Measurements from ENCODE around the gene CRYBB3.
A peak's percentile ranks its signal among the peaks of the same experiment; 100 is the strongest.
"Not testable (repeated sequence)": the region's sequence is repeated elsewhere in the genome, so short reads cannot be mapped to it uniquely, and the experiment has no call there.

CRYBB3 gene

DNA sequence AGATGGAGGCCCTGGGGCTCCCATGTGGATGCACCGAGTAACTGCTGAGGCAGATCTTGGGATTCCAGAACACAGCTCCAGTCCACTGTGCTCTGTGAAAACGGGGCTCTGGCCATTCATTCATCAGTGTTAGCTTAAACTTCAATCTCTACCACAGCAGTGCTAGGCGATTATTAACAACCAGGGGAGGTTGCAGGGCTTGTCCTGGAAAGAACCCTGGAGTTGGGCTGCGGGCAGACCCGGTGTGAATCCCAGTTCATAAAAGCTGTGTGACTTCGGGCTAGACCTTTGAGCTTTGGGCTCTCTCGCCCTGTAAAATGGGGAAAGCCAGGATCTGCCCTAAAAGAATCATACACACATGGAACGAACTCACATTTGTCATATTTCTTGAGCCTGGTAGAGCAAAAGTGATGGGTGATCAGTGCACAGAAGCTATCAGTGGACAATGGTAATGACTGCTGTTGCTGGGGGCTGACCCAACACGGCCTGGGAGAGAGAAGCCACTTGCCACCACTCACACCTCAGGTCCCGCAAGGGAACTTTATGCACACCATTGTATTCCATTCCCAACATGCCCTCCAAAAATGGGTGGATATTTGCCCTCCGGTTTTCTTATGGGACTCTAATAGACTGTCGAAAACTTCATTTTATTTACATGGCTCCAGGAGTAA, 15.6 kb upstream of the CRYBB3 start:
- DNase-seq (no peak), ATAC-seq (no peak)
- Mint-ChIP-seq H3K36me3 (ENCODE audit: low read depth) (no peaks in the 10 kb centered on the region), H3K9me3 (no peaks in the 10 kb centered on the region), H3K4me3 (no peak overlapping the region), H3K4me1 (no peaks in the 10 kb centered on the region), H3K27me3 (no peaks in the 10 kb centered on the region), H3K27ac (no peak overlapping the region)

DNA sequence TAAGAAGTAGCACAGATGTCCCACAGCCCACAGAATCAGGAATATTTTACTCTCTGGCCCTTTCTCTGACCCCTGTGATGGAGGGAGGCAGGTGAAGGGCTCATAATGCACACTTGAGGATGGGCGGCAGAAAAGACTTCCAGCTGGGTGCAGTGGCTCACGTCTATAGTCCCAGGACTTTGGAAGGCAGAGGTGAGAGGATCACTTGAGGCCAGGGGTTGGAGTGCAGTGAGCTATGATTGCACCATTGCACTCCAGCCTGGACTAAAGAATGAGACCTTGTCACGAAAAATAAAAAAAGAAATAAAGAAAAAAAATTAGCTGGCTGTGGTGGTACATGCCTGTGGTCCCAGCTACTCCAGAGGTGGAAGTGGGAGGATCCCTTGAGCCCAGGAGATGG, 13.5 kb upstream of the CRYBB3 start:
- H3K36me3 Mint-ChIP-seq (ENCODE audit: low read depth) = no peaks in the 10 kb centered on the region
- no peaks in the 10 kb centered on the region for H3K4me1 Mint-ChIP-seq
- ATAC-seq (no peak), DNase-seq (no peak)
- H3K9me3 Mint-ChIP-seq = no peaks in the 10 kb centered on the region
- no peak overlapping the region for H3K4me3 Mint-ChIP-seq
- H3K27me3 Mint-ChIP-seq = no peaks in the 10 kb centered on the region
- H3K27ac Mint-ChIP-seq = no peak overlapping the region

- Mint-ChIP-seq H3K4me1 (no peaks in the 10 kb centered on the region), H3K9me3 (no peaks in the 10 kb centered on the region)
- ATAC-seq = no peak
Observed at GRCh38 chr22:25187469-25187868, 12.2 kb upstream of the CRYBB3 start.

GRCh38 chr22:25192406-25192805, 7.3 kb upstream of the CRYBB3 start:
- no peaks in the 10 kb centered on the region for H3K36me3 Mint-ChIP-seq (ENCODE audit: low read depth)

More at GRCh38 chr22:25187469-25187868, 12.2 kb upstream of the CRYBB3 start:
- H3K27ac Mint-ChIP-seq = no peak overlapping the region
- H3K27me3 Mint-ChIP-seq = no peaks in the 10 kb centered on the region
- H3K36me3 Mint-ChIP-seq (ENCODE audit: low read depth) = no peaks in the 10 kb centered on the region
- DNase-seq = no peak
- no peak overlapping the region for H3K4me3 Mint-ChIP-seq

DNA sequence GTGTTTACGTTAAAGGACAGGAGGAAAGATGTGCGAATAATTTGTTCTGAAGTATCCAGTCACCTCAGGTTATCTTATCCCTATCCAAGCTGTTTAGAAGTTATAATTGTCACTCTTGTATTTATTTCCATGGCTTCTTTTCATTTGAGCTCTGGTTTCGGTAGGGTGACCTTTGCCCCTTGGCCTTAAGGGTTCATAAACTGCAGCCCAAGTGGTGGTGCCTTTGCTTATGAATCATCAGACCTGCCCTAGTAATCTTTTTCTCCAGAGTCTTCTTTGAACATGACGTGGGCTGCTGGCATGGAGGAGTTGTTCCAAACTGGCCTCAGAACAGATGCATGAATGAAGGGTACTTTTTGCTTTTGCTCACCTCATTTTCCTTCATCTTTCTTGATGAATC, 6.5 kb upstream of the CRYBB3 start:
- DNase-seq (no peak), ATAC-seq (no peak)
- no peaks in the 10 kb centered on the region for H3K36me3 Mint-ChIP-seq (ENCODE audit: low read depth)
- H3K27me3 Mint-ChIP-seq = no peaks in the 10 kb centered on the region
- H3K9me3 Mint-ChIP-seq = no peaks in the 10 kb centered on the region
- no peaks in the 10 kb centered on the region for H3K4me1 Mint-ChIP-seq
- H3K27ac Mint-ChIP-seq = no peak overlapping the region
- H3K4me3 Mint-ChIP-seq = no peak overlapping the region

More at GRCh38 chr22:25192406-25192805, 7.3 kb upstream of the CRYBB3 start:
- Mint-ChIP-seq H3K27ac (no peak overlapping the region), H3K27me3 (no peaks in the 10 kb centered on the region), H3K4me1 (no peaks in the 10 kb centered on the region), H3K9me3 (no peaks in the 10 kb centered on the region), H3K4me3 (no peak overlapping the region)
- no peak for DNase-seq
- ATAC-seq = no peak

GRCh38 chr22:25193548-25193947, 6.1 kb upstream of the CRYBB3 start:
- no peaks in the 10 kb centered on the region for H3K9me3 Mint-ChIP-seq
- DNase-seq (no peak), ATAC-seq (no peak)
- no peak overlapping the region for H3K4me3 Mint-ChIP-seq
- H3K4me1 Mint-ChIP-seq = no peaks in the 10 kb centered on the region
- H3K36me3 Mint-ChIP-seq (ENCODE audit: low read depth) = no peaks in the 10 kb centered on the region
- H3K27ac Mint-ChIP-seq = no peak overlapping the region
- H3K27me3 Mint-ChIP-seq = no peaks in the 10 kb centered on the region

DNA sequence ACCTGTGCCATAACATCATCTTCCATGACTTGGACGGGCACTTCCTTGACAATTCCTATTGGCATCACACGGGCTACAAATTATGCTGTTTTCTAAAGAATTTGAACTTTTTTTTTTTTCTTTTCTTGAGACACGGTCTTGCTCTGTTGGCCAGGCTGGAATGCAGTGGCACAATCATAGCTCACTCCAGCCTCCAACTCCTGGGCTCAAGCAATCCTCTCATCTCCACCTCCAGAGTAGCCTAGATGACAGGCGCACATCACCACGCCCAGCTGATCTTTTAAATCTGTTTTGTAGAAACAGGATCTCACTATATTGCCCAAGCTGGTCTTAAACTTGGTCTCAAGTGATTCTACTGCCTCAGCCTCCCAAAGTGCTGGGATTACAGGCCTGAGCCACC, 3.3 kb upstream of the CRYBB3 start:
- no peak for ATAC-seq
- H3K4me1 Mint-ChIP-seq = no peaks in the 10 kb centered on the region
- no peak for DNase-seq
- no peaks in the 10 kb centered on the region for H3K36me3 Mint-ChIP-seq (ENCODE audit: low read depth)
- H3K4me3 Mint-ChIP-seq = no peak overlapping the region
- no peaks in the 10 kb centered on the region for H3K27me3 Mint-ChIP-seq
- no peaks in the 10 kb centered on the region for H3K9me3 Mint-ChIP-seq
- no peak overlapping the region for H3K27ac Mint-ChIP-seq

DNA sequence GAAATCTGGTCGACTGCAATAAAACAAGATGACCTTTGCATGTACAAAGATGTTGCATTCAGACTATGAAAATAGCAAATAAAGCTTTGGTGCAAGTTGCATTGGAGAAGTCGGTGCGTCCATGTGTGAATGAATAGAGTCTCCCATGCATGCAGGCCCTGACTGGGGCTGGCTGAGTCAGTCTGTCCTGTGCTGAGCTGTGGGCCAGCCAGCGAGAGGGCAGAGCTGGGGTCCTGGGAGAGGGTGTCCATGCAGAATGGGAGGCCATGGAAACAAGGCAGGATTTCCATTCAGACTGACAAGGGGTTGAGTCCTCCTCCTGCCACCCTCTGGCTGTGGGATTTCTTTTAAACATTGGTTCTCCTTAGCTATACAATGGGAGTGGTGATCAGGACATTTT, 2.3 kb upstream of the CRYBB3 start:
- ATAC-seq (no peak), DNase-seq (no peak)
- H3K4me1 Mint-ChIP-seq = no peaks in the 10 kb centered on the region
- no peaks in the 10 kb centered on the region for H3K36me3 Mint-ChIP-seq (ENCODE audit: low read depth)
- no peak overlapping the region for H3K27ac Mint-ChIP-seq
- no peak overlapping the region for H3K4me3 Mint-ChIP-seq
- no peaks in the 10 kb centered on the region for H3K9me3 Mint-ChIP-seq
- H3K27me3 Mint-ChIP-seq = no peaks in the 10 kb centered on the region

GRCh38 chr22:25200967-25201366, 1.3 kb downstream of the CRYBB3 start:
- no peaks in the 10 kb centered on the region for H3K4me1 Mint-ChIP-seq
- H3K4me3 Mint-ChIP-seq = no peak overlapping the region
- DNase-seq (no peak), ATAC-seq (no peak)
- no peaks in the 10 kb centered on the region for H3K9me3 Mint-ChIP-seq
- no peaks in the 10 kb centered on the region for H3K36me3 Mint-ChIP-seq (ENCODE audit: low read depth)
- no peak overlapping the region for H3K27ac Mint-ChIP-seq
- H3K27me3 Mint-ChIP-seq = no peaks in the 10 kb centered on the region

GRCh38 chr22:25201557-25202273, 2.1 kb downstream of the CRYBB3 start:
- H3K4me3 Mint-ChIP-seq = no peak overlapping the region
- H3K36me3 Mint-ChIP-seq (ENCODE audit: low read depth) = no peaks in the 10 kb centered on the region
- DNase-seq = no peak
- no peak overlapping the region for H3K27ac Mint-ChIP-seq
- no peaks in the 10 kb centered on the region for H3K27me3 Mint-ChIP-seq
- no peak for ATAC-seq
- H3K9me3 Mint-ChIP-seq = no peaks in the 10 kb centered on the region
- H3K4me1 Mint-ChIP-seq = no peaks in the 10 kb centered on the region

DNA sequence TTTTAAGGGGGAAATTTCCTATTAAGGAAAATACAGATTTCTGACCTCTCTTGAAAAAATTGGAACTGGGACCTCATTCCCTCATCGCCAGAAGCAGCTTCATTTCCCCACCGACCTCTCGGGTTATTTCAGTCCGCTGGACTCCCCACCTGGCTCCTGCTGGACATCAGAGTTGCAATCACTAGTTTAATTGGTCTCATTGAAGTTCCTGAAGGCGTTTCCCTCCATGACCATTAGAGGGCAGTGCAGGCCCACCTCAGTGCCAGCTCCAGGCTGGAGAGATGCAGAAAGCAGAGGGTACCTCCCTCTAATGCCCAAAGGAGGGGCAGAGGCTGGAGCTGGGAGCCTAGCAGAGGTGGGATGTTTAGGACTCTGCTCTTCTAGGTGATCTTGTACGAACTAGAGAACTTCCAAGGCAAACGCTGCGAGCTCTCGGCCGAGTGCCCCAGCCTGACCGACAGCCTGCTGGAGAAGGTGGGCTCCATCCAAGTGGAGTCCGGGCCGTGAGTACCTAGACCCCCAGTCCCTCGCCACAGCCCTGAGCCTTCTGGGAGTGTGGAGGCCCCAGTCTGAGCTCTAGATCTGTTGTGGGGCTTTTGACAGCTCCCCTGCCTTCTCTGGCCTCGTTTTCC, 2.7 kb downstream of the CRYBB3 start:
- ATAC-seq (no peak), DNase-seq (peak; percentile 63)
- no peaks in the 10 kb centered on the region for H3K27me3 Mint-ChIP-seq
- no peak overlapping the region for H3K4me3 Mint-ChIP-seq
- no peak overlapping the region for H3K27ac Mint-ChIP-seq
- no peaks in the 10 kb centered on the region for H3K4me1 Mint-ChIP-seq
- no peaks in the 10 kb centered on the region for H3K9me3 Mint-ChIP-seq
- H3K36me3 Mint-ChIP-seq (ENCODE audit: low read depth) = no peaks in the 10 kb centered on the region

- Mint-ChIP-seq H3K9me3 (no peaks in the 10 kb centered on the region), H3K4me3 (no peak overlapping the region), H3K27me3 (no peaks in the 10 kb centered on the region), H3K36me3 (ENCODE audit: low read depth) (no peaks in the 10 kb centered on the region), H3K4me1 (no peaks in the 10 kb centered on the region), H3K27ac (no peak overlapping the region)
- no peak for ATAC-seq
- DNase-seq = no peak
Observed at GRCh38 chr22:25203082-25203481, 3.4 kb downstream of the CRYBB3 start.

- not testable (repeated sequence) for H3K27ac Mint-ChIP-seq; ATAC-seq; H3K27me3 Mint-ChIP-seq; H3K4me1 Mint-ChIP-seq; H3K9me3 Mint-ChIP-seq; H3K4me3 Mint-ChIP-seq; DNase-seq; H3K36me3 Mint-ChIP-seq (ENCODE audit: low read depth)
Observed at GRCh38 chr22:25204547-25204946, 4.9 kb downstream of the CRYBB3 start.

GRCh38 chr22:25205847-25206246, 6.2 kb downstream of the CRYBB3 start:
- DNase-seq (no peak), ATAC-seq (no peak)
- Mint-ChIP-seq H3K27me3 (no peaks in the 10 kb centered on the region), H3K4me3 (no peak overlapping the region), H3K4me1 (no peaks in the 10 kb centered on the region), H3K27ac (no peak overlapping the region), H3K9me3 (no peaks in the 10 kb centered on the region), H3K36me3 (ENCODE audit: low read depth) (no peaks in the 10 kb centered on the region)

DNA sequence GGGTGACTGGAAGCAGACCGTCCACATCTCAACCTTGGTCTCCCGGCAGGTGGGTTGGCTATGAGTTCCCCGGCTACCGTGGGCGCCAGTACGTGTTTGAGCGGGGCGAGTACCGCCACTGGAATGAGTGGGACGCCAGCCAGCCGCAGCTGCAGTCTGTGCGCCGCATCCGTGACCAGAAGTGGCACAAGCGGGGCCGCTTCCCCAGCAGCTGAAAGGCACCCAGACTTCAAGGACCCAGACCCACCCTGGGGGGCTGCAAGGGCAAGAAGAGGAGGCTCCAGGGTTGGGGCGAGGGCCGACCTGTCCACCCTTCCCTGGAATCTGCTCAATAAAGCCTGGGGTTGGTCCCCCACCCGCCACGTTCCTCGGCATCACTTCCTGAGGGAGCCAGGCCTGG, 7.3 kb downstream of the CRYBB3 start:
- H3K9me3 Mint-ChIP-seq = no peaks in the 10 kb centered on the region
- H3K27ac Mint-ChIP-seq = no peak overlapping the region
- no peaks in the 10 kb centered on the region for H3K4me1 Mint-ChIP-seq
- no peak overlapping the region for H3K4me3 Mint-ChIP-seq
- H3K36me3 Mint-ChIP-seq (ENCODE audit: low read depth) = no peaks in the 10 kb centered on the region
- no peaks in the 10 kb centered on the region for H3K27me3 Mint-ChIP-seq
- ATAC-seq = no peak
- no peak for DNase-seq
